CD4-positive, alpha-beta T cell treated with Interleukin-17A for 4 hours (primary cell): ENCODE results near the gene TRMT61A.
"Not testable (repeated sequence)": the region's sequence is repeated elsewhere in the genome, so short reads cannot be mapped to it uniquely, and the experiment has no call there.

ENCODE experiments used
- DNase-seq: peaks from one replicate; pipeline ENCODE4 v3.0.0-alpha.2; 2020; ENCODE audit warnings: mixed read lengths

The TRMT61A gene

DNA sequence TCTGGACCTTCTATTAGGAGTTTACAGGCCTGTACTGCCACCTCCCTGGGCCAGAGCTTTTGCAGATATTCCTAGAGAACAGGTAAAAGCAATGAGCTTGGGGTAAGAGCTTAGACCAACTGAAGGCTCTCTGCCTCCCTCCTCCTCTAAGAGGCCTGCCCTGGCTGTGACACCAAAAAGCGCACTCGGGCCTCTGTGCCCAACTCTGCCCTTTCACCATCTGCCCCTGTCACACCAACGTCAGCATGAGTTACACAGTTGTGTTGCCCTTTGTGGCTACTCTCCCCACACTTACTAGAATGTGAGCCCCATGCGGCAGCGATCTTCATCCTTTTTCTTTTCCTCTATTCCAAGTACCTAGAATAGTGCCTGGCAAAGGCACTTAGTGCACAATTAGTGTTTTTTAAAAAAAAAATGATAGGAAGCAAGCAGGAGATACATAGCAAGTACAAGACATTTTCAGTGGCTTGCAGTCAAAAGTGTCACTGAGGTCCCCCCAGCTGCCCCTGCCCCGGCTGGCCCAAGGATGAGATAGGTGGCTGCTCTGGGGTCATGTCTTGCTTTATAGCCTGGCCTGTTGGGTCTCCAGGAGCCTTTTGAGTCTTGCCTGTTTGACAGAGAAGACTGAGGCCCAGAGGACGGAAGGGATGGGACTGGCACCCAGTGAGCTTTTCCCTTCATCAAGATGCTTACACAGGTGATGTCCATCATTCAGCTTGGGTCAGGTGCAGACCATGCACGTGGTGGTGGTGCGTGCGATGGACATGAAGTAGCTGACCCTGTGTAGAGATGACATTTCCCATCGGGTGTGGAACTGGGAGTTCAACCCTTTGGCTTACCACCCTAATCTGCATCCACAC, 18.9 kb upstream of the TRMT61A start:
- DNase-seq: no peak

GRCh38 chr14:103510724-103511693, 18.0 kb upstream of the TRMT61A start:
- DNase-seq: no peak

DNA sequence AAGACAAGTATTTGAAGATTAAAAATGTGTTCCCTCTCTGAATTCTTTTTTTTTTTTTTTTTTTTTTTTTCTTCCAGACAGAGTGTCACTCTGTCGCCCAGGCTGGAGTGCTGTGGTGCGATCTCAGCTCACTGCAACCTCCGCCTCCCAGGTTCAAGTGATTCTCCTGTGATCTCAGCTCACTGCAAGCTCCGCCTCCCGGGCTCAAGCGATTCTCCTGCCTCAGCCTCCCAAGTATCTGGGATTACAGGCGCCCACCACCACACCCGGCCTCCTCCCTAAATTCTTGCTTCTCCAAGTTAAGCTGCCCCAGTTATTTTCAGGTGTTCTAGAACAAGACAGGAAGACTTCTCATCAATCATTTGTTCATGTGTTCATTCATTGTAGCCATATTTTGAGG, 16.8 kb upstream of the TRMT61A start:
- not testable (repeated sequence) for DNase-seq

- no peak for DNase-seq
Observed at GRCh38 chr14:103512701-103513611, 16.0 kb upstream of the TRMT61A start.

DNA sequence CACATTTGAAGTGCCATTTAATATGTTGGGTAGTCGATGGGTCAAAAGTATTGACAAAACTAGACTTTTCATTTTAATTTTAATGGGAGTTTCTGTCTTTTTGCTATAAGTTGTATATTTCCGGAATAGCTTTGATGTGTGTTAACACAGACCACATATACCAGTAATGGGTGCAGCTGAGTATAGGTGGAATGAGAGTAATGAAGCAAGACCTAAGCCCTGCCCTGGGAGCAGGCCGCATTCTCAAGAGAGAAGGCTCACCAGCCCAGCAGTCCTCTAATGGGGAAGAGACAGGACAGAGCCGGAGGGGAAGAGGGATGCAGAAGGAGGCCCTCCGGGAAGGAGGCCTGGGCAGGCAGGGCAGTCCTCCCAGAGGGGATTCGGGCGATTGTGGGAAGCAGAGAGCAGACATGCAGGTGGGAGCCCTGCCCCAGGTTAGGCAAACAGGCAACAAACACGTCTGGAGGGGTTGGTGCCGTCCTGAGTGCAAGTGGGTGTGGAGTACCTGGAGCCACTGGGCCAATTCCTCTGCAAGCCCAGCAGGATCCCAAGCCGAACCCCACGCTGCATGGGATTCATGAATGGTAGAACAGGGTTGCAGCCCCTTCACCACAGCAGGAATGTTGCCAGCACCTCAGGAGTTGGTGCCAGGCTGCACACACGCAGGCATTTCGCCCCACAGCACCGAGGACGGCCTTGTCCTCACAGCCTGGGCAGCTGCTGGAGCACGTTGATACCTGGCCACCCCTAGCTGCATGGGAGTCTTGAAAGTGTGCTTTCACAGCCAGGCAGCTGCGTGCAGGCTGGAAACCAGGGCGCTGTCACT, 14.2 kb upstream of the TRMT61A start:
- DNase-seq: no peak

GRCh38 chr14:103516426-103517173, 12.4 kb upstream of the TRMT61A start:
- DNase-seq: no peak

DNA sequence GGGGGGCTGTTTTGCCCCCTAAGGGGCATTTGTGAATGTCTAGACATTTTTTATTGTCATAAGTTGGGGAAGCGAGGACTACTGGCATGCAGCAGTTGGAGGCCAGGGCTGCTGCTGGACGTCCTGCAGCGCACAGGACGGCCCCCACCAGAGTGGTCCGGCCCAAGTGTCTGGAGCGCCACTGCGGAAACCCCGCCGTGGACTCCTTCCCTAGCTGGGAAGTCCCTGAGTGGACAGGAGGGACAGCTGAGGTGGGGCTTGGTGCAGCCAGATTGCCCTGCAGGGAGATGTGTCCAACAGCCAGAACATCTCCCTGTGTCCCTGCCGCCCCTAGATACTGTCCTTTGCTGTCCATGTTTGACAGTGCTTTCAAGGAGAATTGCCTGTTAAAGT, 11.8 kb upstream of the TRMT61A start:
- DNase-seq: no peak

GRCh38 chr14:103517721-103518421, 11.1 kb upstream of the TRMT61A start:
- no peak for DNase-seq

- peak; percentile 75 for DNase-seq
Observed at GRCh38 chr14:103518422-103519042, 10.5 kb upstream of the TRMT61A start.

GRCh38 chr14:103519043-103519836, 9.8 kb upstream of the TRMT61A start:
- DNase-seq: no peak

- DNase-seq: no peak
Observed at GRCh38 chr14:103519837-103520212, 9.2 kb upstream of the TRMT61A start.

DNA sequence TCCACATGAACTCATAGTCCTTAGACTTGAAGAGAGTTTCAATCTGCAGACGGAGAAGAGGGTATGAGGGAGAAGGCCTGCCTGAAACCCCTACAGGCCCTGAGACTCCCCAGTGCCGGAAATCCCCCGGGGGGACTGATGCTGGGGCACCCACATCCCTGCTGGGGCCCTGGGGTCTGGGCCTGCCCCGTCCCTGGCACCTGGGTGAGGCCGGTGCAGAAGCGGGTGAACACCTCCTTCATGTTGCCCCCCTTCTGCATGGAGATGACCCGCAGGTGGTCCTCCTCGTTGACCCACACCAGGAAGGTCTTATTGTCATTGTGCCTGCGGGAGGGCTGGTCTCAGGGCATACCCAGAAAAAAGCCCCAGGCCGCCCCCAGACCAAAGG, 8.7 kb upstream of the TRMT61A start:
- DNase-seq: no peak

- peak; percentile 79 for DNase-seq
Observed at GRCh38 chr14:103520657-103521437, 8.1 kb upstream of the TRMT61A start.

GRCh38 chr14:103521438-103521950, 7.5 kb upstream of the TRMT61A start:
- DNase-seq: peak; percentile 22

DNA sequence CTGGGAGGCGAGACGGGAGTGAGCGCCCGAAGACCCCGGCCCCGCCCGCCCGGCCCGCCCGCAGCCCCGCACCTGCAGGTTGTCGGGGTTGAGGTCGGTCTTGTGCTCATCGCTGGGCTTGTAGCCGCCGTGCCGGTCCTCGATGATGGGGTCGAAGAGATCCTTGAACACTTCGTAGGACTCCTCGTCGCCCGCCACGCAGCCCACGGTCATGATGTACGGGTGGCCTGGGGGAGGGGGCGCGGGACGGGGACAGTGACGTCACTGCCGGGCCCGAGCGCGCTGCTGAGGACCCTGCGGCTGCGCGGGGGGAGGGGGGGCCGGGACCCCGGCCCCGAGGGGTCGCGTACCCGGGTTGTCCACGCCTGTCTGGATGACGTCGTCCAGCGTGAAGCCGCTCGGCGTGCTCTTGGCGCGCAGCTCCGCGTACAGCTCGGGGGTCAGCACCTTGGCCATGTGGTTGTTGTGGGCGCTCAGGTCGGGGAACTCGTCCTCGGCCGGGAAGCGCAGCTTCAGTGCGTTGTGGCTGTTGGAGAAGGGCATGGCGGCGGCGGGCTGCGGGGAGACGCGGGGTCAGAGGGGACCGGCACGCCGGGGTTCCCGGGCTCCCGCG, 6.9 kb upstream of the TRMT61A start:
- DNase-seq: peak; percentile 31

- no peak for DNase-seq
Observed at GRCh38 chr14:103522649-103523574, 6.1 kb upstream of the TRMT61A start, which contains the start of gene CKB. Gene CKB (minus strand): TSS chr14:103522830. CDS start chr14:103522493, 337 bp downstream.
